Glutamatergic neuron (in vitro differentiated cells): ENCODE data around the gene CNTRL. TPM values are rescaled to one million over a fixed set of nuclear protein-coding genes. Genes with fewer than 3 reads are reported as not detected.

Source experiments
- DNase-seq: peaks from one replicate; pipeline ENCODE4 v3.0.0; 2022
- H3K27ac Mint-ChIP-seq: one replicate; pipeline ENCODE4 v1.8.0; 2020; ENCODE audit warnings: mild to moderate bottlenecking, mixed read lengths, inconsistent platforms; ENCODE audit not compliant: unreplicated experiment
- H3K27me3 Mint-ChIP-seq: one replicate; pipeline ENCODE4 v1.8.0; 2020; ENCODE audit warnings: mild to moderate bottlenecking, moderate library complexity, mixed read lengths, inconsistent platforms; ENCODE audit not compliant: unreplicated experiment
- H3K36me3 Mint-ChIP-seq: one replicate; pipeline ENCODE4 v1.8.0; 2020; ENCODE audit warnings: mild to moderate bottlenecking, mixed read lengths, inconsistent platforms; ENCODE audit not compliant: unreplicated experiment
- H3K4me1 Mint-ChIP-seq: one replicate; pipeline ENCODE4 v1.8.0; 2020; ENCODE audit warnings: mild to moderate bottlenecking, low read depth, mixed read lengths, inconsistent platforms; ENCODE audit not compliant: unreplicated experiment
- H3K4me3 Mint-ChIP-seq: one replicate; pipeline ENCODE4 v1.8.0; 2020; ENCODE audit warnings: mild to moderate bottlenecking, mixed read lengths, inconsistent platforms; ENCODE audit not compliant: unreplicated experiment
- H3K9me3 Mint-ChIP-seq: one replicate; pipeline ENCODE4 v1.8.0; 2020; ENCODE audit warnings: mild to moderate bottlenecking, moderate library complexity, mixed read lengths, inconsistent platforms; ENCODE audit not compliant: unreplicated experiment
- CTCF ChIP-seq: fragments of 200-600 bp; sonication (generic); IDR thresholded peaks from one replicate; pipeline ENCODE4 v1.5.0; 2021; ENCODE audit not compliant: partially characterized antibody, unreplicated experiment
- total RNA-seq: library from RNA; stranded (reverse); fragmentation: NEBNext Ultra II Directional; extraction: Animal tissue kit (Norgen Biotek cat#: 25700); gene quantifications from one replicate; pipeline ENCODE4 v1.2.1, GENCODE V29; 2021; ENCODE audit not compliant: unreplicated experiment

Gene CNTRL
- total RNA-seq, 1 donor from 2014 or later: 9.5 TPM

- no peaks in the 10 kb centered on the region for H3K4me1 Mint-ChIP-seq
- no peaks in the 10 kb centered on the region for H3K27me3 Mint-ChIP-seq
- H3K36me3 Mint-ChIP-seq: no peaks in the 10 kb centered on the region
- TF ChIP-seq CTCF: no peak
- H3K27ac Mint-ChIP-seq: no peak overlapping the region
- no peak for DNase-seq
- H3K9me3 Mint-ChIP-seq: no peaks in the 10 kb centered on the region
- H3K4me3 Mint-ChIP-seq: no peak overlapping the region
These were observed 93.3 kb downstream of the CNTRL start for GRCh38 chr9:121168052-121168451.

- Mint-ChIP-seq H3K27me3 (no peaks in the 10 kb centered on the region), H3K4me1 (no peaks in the 10 kb centered on the region)
- peak; percentile 58 for TF ChIP-seq CTCF
These were observed 94.4 kb downstream of the CNTRL start for GRCh38 chr9:121169094-121169601.

GRCh38 chr9:121171236-121171635, 96.5 kb downstream of the CNTRL start:
- Mint-ChIP-seq H3K27ac (no peak overlapping the region), H3K27me3 (no peaks in the 10 kb centered on the region), H3K4me3 (no peak overlapping the region), H3K4me1 (no peaks in the 10 kb centered on the region), H3K36me3 (no peaks in the 10 kb centered on the region), H3K9me3 (peaks cover under 1% of the 10 kb centered on the region)
- no peak for TF ChIP-seq CTCF
- no peak for DNase-seq

More at GRCh38 chr9:121169094-121169601, 94.4 kb downstream of the CNTRL start:
- Mint-ChIP-seq H3K4me3 (no peak overlapping the region), H3K9me3 (no peaks in the 10 kb centered on the region), H3K27ac (no peak overlapping the region), H3K36me3 (no peaks in the 10 kb centered on the region)
- DNase-seq: peak; percentile 19

GRCh38 chr9:121172726-121173487, 98.2 kb downstream of the CNTRL start:
- H3K36me3 Mint-ChIP-seq: no peaks in the 10 kb centered on the region
- H3K27ac Mint-ChIP-seq: no peak overlapping the region
- TF ChIP-seq CTCF: no peak
- no peak overlapping the region for H3K4me3 Mint-ChIP-seq
- H3K9me3 Mint-ChIP-seq: peaks cover 2% of the 10 kb centered on the region
- H3K4me1 Mint-ChIP-seq: no peaks in the 10 kb centered on the region
- no peak for DNase-seq
- peaks cover 1% of the 10 kb centered on the region for H3K27me3 Mint-ChIP-seq

GRCh38 chr9:121173501-121173900, 98.7 kb downstream of the CNTRL start:
- Mint-ChIP-seq H3K4me1 (no peaks in the 10 kb centered on the region), H3K27me3 (peaks cover 2% of the 10 kb centered on the region), H3K9me3 (peaks cover 2% of the 10 kb centered on the region), H3K36me3 (no peaks in the 10 kb centered on the region), H3K4me3 (no peak overlapping the region), H3K27ac (no peak overlapping the region)
- no peak for TF ChIP-seq CTCF
- no peak for DNase-seq
